Calu3 (cell line): Measurements from ENCODE around the gene SLC4A1. TPM values are rescaled to one million over a fixed set of nuclear protein-coding genes. Genes with fewer than 3 reads are reported as not detected.
A peak's percentile ranks its signal among the peaks of the same experiment; 100 is the strongest.

Experiments
- BruUV-seq: library from RNA; stranded (reverse); fragments of 400-500 nt; replicated peaks from 2 replicates; lab custom pipeline; 2021; lab: Mats Ljungman, UMichigan
- CTCF ChIA-PET: fragments of 300-600 bp; sonication (Branson Sonifier 250); formaldehyde crosslinking; loops from one replicate; lab custom pipeline; 2022; ENCODE audit warnings: antibody characterized with exemption; lab: Charles Lee
- DNase-seq: peaks from one replicate; pipeline ENCODE4 v3.0.0; 2022
- H3K27ac Mint-ChIP-seq: one replicate; pipeline ENCODE4 v1.8.0; 2022; ENCODE audit warnings: mixed read lengths; ENCODE audit not compliant: unreplicated experiment
- H3K27me3 Mint-ChIP-seq: one replicate; pipeline ENCODE4 v1.8.0; 2022; ENCODE audit warnings: mixed read lengths; ENCODE audit not compliant: unreplicated experiment
- H3K36me3 Mint-ChIP-seq: one replicate; pipeline ENCODE4 v1.8.0; 2022; ENCODE audit warnings: mild to moderate bottlenecking, moderate library complexity, mixed read lengths; ENCODE audit not compliant: insufficient read depth, unreplicated experiment
- H3K4me1 Mint-ChIP-seq: one replicate; pipeline ENCODE4 v1.8.0; 2022; ENCODE audit warnings: mild to moderate bottlenecking, low read depth, mixed read lengths; ENCODE audit not compliant: unreplicated experiment
- H3K4me3 Mint-ChIP-seq: one replicate; pipeline ENCODE4 v1.8.0; 2022; ENCODE audit warnings: mild to moderate bottlenecking, low read depth, moderate library complexity, mixed read lengths; ENCODE audit not compliant: unreplicated experiment
- H3K9me3 Mint-ChIP-seq: one replicate; pipeline ENCODE4 v1.8.0; 2022; ENCODE audit warnings: low read depth, mixed read lengths; ENCODE audit not compliant: unreplicated experiment
- intact Hi-C: fragments of 100-400 bp; cut with micrococcal nuclease; formaldehyde crosslinking; loops from one replicate; pipeline ENCODE4 v1.10.0; 2022; ENCODE audit not compliant: unreplicated experiment
- total RNA-seq: library from RNA; stranded (reverse); gene quantifications from 2 replicates; pipeline ENCODE4 v1.2.3, GENCODE V29; 2022
- TF ChIP-seq, protein P1 (sequence below): fragments of 200-600 bp; IDR thresholded peaks from one replicate; pipeline ENCODE4 v1.8.0; 2022; ENCODE audit warnings: antibody characterized with exemption; ENCODE audit not compliant: unreplicated experiment

SLC4A1 gene
- total RNA-seq, 1 experiment from 2014 or later, result not detected

DNA sequence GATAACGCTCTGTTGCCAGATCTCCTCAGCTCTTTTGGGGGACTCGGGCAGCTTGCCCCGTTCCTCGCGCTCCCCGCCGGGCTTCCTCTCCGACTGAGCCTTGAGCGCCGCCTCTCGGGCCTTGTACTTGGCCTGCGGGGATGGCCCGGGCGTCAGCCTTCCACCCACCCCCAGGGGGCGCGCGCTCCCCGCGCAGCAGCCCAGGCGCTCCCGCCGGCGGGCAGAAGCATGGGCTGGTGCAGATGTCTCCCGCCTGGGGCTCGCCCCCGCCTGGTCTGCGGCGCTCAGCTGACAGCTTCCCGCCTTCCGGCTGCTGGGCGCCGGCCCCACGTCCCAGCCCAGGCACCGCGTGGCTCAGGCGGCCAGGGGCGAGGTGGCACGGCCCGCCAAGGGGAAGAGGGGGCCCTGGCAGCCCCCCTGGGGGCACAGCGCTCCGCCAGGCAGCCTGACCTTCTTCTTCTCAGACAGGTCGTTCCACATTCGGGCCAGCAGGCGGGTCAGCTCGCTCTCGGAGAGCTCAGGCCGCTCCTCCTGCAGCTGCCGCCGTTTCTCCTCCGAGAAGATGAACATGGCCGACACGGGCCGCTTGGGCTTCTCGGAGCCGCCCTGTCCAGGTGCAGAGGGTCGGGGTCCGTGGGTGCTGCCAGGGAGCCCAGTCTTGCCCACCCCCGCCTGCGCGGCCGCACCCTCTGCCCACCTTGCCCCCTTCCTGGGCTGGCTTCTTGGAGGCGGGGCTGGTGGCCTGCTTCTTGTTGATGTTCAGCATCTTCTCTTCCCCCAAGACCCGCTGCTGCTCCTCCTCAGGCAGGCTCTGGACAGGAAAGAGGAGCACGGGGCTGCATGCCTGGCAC lies 57.4 kb downstream of the SLC4A1 start:
- Mint-ChIP-seq H3K9me3 (no peaks in the 10 kb centered on the region), H3K4me1 (peaks cover 10% of the 10 kb centered on the region), H3K27me3 (no peaks in the 10 kb centered on the region), H3K36me3 (peaks cover 77% of the 10 kb centered on the region), H3K4me3 (no peak overlapping the region), H3K27ac (no peak overlapping the region)
- TSS peak; percentile 17 for BruUV-seq
- intact Hi-C loops, result no loop called here
- DNase-seq, result no peak
- CTCF ChIA-PET, result interaction anchor here (0.6 kb wide), 2 partner anchors 264 to 443 kb away, joined by 3 to 4 read pairs; no protein-coding TSS in a partner anchor
- TF ChIP-seq, protein P1, sequence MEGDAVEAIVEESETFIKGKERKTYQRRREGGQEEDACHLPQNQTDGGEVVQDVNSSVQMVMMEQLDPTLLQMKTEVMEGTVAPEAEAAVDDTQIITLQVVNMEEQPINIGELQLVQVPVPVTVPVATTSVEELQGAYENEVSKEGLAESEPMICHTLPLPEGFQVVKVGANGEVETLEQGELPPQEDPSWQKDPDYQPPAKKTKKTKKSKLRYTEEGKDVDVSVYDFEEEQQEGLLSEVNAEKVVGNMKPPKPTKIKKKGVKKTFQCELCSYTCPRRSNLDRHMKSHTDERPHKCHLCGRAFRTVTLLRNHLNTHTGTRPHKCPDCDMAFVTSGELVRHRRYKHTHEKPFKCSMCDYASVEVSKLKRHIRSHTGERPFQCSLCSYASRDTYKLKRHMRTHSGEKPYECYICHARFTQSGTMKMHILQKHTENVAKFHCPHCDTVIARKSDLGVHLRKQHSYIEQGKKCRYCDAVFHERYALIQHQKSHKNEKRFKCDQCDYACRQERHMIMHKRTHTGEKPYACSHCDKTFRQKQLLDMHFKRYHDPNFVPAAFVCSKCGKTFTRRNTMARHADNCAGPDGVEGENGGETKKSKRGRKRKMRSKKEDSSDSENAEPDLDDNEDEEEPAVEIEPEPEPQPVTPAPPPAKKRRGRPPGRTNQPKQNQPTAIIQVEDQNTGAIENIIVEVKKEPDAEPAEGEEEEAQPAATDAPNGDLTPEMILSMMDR, result peak; percentile 50

DNA sequence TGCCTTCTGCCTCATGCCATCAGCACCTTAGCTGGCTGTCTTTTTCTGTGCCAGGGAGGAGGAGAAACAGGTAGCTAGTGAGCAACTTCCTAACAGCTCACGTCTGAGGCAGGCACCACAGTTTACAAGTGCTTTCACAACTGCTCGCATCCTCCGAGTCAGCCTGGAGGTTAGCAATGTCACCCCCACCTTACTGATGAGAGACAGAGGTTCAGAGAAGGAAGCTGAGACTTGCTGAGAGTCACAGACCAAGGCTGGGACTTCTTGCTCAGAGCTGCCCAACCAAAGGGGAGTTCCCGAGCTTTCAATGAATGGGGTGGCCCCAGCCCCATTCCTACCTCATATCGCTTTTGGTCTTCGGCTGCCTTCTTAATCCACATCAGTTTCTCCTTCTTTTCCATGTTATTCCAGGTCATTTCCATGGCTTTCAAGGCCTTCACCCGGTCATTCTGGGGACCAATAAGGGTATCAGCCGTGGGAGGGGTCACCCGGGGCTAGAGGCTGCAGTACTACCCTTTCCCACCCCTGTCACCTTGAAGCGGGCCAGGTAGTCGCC lies 58.1 kb downstream of the SLC4A1 start:
- DNase-seq, result no peak
- no peak overlapping the region for H3K4me3 Mint-ChIP-seq

DNA sequence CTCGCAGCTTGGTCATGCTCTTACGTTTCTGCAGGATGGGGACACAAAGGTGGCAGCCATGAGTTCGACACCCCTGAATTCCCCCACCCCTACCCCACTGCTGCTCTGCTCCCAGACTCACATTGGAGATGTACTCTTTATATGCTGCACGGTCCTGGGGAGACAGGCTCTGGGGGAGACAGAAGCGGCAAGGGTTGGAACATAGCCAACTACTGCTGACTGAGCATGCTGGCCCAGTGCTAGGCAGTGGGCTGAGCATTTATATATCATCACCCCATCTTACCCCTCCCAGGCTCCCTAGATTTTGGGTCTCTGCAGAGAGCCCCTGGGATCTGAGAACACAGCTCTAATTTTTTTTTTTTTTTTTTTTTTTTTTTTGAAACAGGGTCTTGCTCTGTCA lies 60.2 kb downstream of the SLC4A1 start:
- peaks cover 59% of the 10 kb centered on the region for H3K36me3 Mint-ChIP-seq
- DNase-seq, result no peak
- intact Hi-C loops, result no loop called here
- peaks cover 27% of the 10 kb centered on the region for H3K4me1 Mint-ChIP-seq
- H3K4me3 Mint-ChIP-seq, result no peak overlapping the region
- H3K9me3 Mint-ChIP-seq, result no peaks in the 10 kb centered on the region
- CTCF ChIA-PET, result no interaction called here
- peak overlapping the region; percentile 59 for H3K27ac Mint-ChIP-seq
- TF ChIP-seq, protein P1, result no peak
- BruUV-seq, result no TSS peak
- H3K27me3 Mint-ChIP-seq, result no peaks in the 10 kb centered on the region

More for the DNA sequence above, 58.1 kb downstream of the SLC4A1 start:
- H3K9me3 Mint-ChIP-seq, result no peaks in the 10 kb centered on the region
- BruUV-seq, result no TSS peak
- intact Hi-C loops, result no loop called here
- peaks cover 74% of the 10 kb centered on the region for H3K36me3 Mint-ChIP-seq
- no peak overlapping the region for H3K27ac Mint-ChIP-seq
- CTCF ChIA-PET, result interaction anchor here (0.6 kb wide), 2 partner anchors 263 to 444 kb away, joined by 3 to 4 read pairs; no protein-coding TSS in a partner anchor
- TF ChIP-seq, protein P1, result no peak
- no peaks in the 10 kb centered on the region for H3K27me3 Mint-ChIP-seq
- H3K4me1 Mint-ChIP-seq, result peaks cover 10% of the 10 kb centered on the region

DNA sequence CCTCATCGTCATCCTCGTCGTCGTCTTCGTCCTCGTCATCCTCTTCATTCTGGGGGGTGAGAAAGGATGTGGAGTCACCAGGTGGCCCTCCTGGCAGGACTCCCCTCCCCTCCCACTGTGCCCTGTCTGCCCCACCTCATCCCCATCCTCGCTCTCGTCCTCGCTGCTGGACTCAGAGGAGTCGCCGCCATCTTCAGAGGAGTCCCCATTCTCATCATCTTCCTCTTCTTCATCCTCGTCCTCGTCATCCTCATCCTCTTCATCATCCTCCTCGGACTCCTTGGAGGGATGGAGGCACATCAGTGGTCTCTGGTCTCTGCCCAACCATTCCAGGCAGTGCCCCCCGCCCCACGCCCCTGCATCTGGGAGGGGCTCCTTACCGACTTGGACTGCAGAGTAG lies 60.6 kb downstream of the SLC4A1 start:
- no TSS peak for BruUV-seq
- peaks cover 30% of the 10 kb centered on the region for H3K4me1 Mint-ChIP-seq

More for the DNA sequence above, 60.6 kb downstream of the SLC4A1 start:
- TF ChIP-seq, protein P1, result no peak
- DNase-seq, result no peak
- H3K27ac Mint-ChIP-seq, result no peak overlapping the region
- no peaks in the 10 kb centered on the region for H3K27me3 Mint-ChIP-seq
- H3K4me3 Mint-ChIP-seq, result no peak overlapping the region
- H3K36me3 Mint-ChIP-seq, result peaks cover 57% of the 10 kb centered on the region
- intact Hi-C loops, result no loop called here
- CTCF ChIA-PET, result no interaction called here
- no peaks in the 10 kb centered on the region for H3K9me3 Mint-ChIP-seq
